ENCODE results near the gene SLC2A2. TPM values are rescaled to one million over a fixed set of nuclear protein-coding genes. Genes with fewer than 3 reads are reported as not detected.

Gene SLC2A2
- total RNA-seq: not detected

- WGBS, 2 donors: 89 to 93% methylated on average over 4 of the region's 4 CpGs
- Histone ChIP-seq H3K27me3 (no peaks in the 10 kb centered on the region), H3K27ac (no peak within 1 kb of the TSS), H3K36me3 (no peaks in the 10 kb centered on the region), H3K4me1 (no peaks in the 10 kb centered on the region), H3K4me3 (replicated peaks in 1 of 3) (no peak within 1 kb of the TSS), H3K9me3 (no peaks in the 10 kb centered on the region)
- intact Hi-C loops (cut with DNase I): no loop called here
- no peak for DNase-seq
- no peak for TF ChIP-seq POLR2A (IDR thresholded peaks at IDR 0.05)
- no peak for TF ChIP-seq CTCF (IDR thresholded peaks at IDR 0.05)
Measured at GRCh38 chr3:171026597-171027293, at the start of gene SLC2A2. TSS of gene SLC2A2 (minus strand) at chr3:171026720. CDS start at chr3:171026670, 50 bp downstream.

- Histone ChIP-seq H3K36me3 (no peaks in the 10 kb centered on the region), H3K4me3 (replicated peaks in 1 of 3) (no peak overlapping the region), H3K27me3 (no peaks in the 10 kb centered on the region), H3K27ac (no peak overlapping the region), H3K9me3 (no peaks in the 10 kb centered on the region), H3K4me1 (peaks cover 0 to 9% of the 10 kb centered on the region in 2 donors)
- intact Hi-C loops (cut with DNase I): no loop called here
- DNase-seq: no peak
- TF ChIP-seq POLR2A (IDR thresholded peaks at IDR 0.05) (no peak), CTCF (IDR thresholded peaks at IDR 0.05) (no peak)
Measured at GRCh38 chr3:171072432-171072831, 45.9 kb upstream of the SLC2A2 start.

GRCh38 chr3:171068658-171069057 is 42.1 kb upstream of the SLC2A2 start:
- DNase-seq: no peak
- intact Hi-C loops (cut with DNase I): no loop called here
- Histone ChIP-seq H3K4me1 (peaks cover 0 to 9% of the 10 kb centered on the region in 2 donors), H3K27me3 (no peaks in the 10 kb centered on the region), H3K27ac (no peak overlapping the region), H3K36me3 (no peaks in the 10 kb centered on the region), H3K9me3 (no peaks in the 10 kb centered on the region), H3K4me3 (replicated peaks in 1 of 3) (no peak overlapping the region)
- TF ChIP-seq POLR2A (IDR thresholded peaks at IDR 0.05) (no peak), CTCF (IDR thresholded peaks at IDR 0.05) (no peak)
- WGBS, 2 donors: 48 to 57% methylated on average over 3 of the region's 3 CpGs

GRCh38 chr3:171066206-171066605 is 39.7 kb upstream of the SLC2A2 start:
- no peaks in the 10 kb centered on the region for H3K9me3 ChIP-seq
- H3K4me1 ChIP-seq: peaks cover 0 to 9% of the 10 kb centered on the region in 2 donors
- H3K36me3 ChIP-seq: no peaks in the 10 kb centered on the region
- no peak overlapping the region for H3K4me3 ChIP-seq (replicated peaks in 1 of 3)
- intact Hi-C loops (cut with DNase I): no loop called here
- WGBS, 2 donors: 89 to 96% methylated on average over 6 of the region's 6 CpGs
- no peak overlapping the region for H3K27ac ChIP-seq
- H3K27me3 ChIP-seq: no peaks in the 10 kb centered on the region
- no peak for DNase-seq
- TF ChIP-seq CTCF (IDR thresholded peaks at IDR 0.05): no peak
- no peak for TF ChIP-seq POLR2A (IDR thresholded peaks at IDR 0.05)

- intact Hi-C loops (cut with DNase I): no loop called here
- H3K4me1 ChIP-seq: peaks cover 0 to 9% of the 10 kb centered on the region in 2 donors
- no peaks in the 10 kb centered on the region for H3K9me3 ChIP-seq
- no peak overlapping the region for H3K27ac ChIP-seq
- H3K4me3 ChIP-seq (replicated peaks in 1 of 3): no peak overlapping the region
- TF ChIP-seq CTCF (IDR thresholded peaks at IDR 0.05) (no peak), POLR2A (IDR thresholded peaks at IDR 0.05) (no peak)
- DNase-seq: no peak
- WGBS, 2 donors: 95 to 98% methylated on average over 1 of the region's 1 CpG
- no peaks in the 10 kb centered on the region for H3K27me3 ChIP-seq
- H3K36me3 ChIP-seq: no peaks in the 10 kb centered on the region
Measured at GRCh38 chr3:171065732-171066131, 39.2 kb upstream of the SLC2A2 start.
